Psoas muscle (tissue), 8 donors: ENCODE data around the gene PEX3. TPM values are rescaled to one million over a fixed set of nuclear protein-coding genes. Genes with fewer than 3 reads are reported as not detected.

Experiments
- ATAC-seq, 4 donors: fragments of 200-7000 bp; cut with Tn5 transposase; one replicate each; pipeline ENCODE4 v1.9.1; 2020; ENCODE audit warnings: moderate library complexity in 3 of 4, mild to moderate bottlenecking in 2 of 4
- DNase-seq, 2 donors: peaks; one replicate each; pipeline ENCODE4 v3.0.0-alpha.2; 2020
- H3K27ac ChIP-seq: fragments of 200-600 bp; one replicate; pipeline ENCODE4 v1.8.0; 2022
- H3K27me3 ChIP-seq, 3 donors: fragments of 200-600 bp in 1 of 3; one replicate each; pipeline versions ENCODE4 v1.6.1 to v1.8.0; 2013 to 2022; ENCODE audit warnings: low read length in 2 of 3, mild to moderate bottlenecking in 2 of 3, moderate library complexity in 1 of 3; ENCODE audit not compliant: insufficient read depth in 3 of 3
- H3K36me3 ChIP-seq, 2 donors: fragments of 200-600 bp in 1 of 2; one replicate each; pipeline versions ENCODE4 v1.6.1 to v1.8.0; 2013 to 2022; ENCODE audit warnings: low read depth in 1 of 2, mild to moderate bottlenecking in 1 of 2, moderate library complexity in 1 of 2; ENCODE audit not compliant: insufficient read depth in 1 of 2
- H3K4me1 ChIP-seq: fragments of 200-600 bp; one replicate; pipeline ENCODE4 v1.8.0; 2022
- H3K4me3 ChIP-seq: fragments of 200-600 bp; one replicate; pipeline ENCODE4 v1.8.0; 2022; ENCODE audit warnings: mild to moderate bottlenecking
- H3K9me3 ChIP-seq: fragments of 200-600 bp; one replicate; pipeline ENCODE4 v1.8.0; 2022
- CTCF ChIP-seq: fragments of 200-600 bp; IDR thresholded peaks from one replicate; pipeline ENCODE4 v1.8.0; 2022; ENCODE audit warnings: antibody characterized with exemption
- WGBS, 3 donors: extraction: QIAGEN DNeasy Blood & Tissue Kit; methylation state at CpG; one replicate each; pipeline versions ENCODE4 v1.1.6 to v1.1.7; 2013; 5-methylcytosine and 5-hydroxymethylcytosine counted together
- intact Hi-C, 2 donors: fragments of 100-400 bp; cut with DNase I; formaldehyde crosslinking; loops; one replicate each; pipeline versions ENCODE4 v1.11.0 to v1.14.2; 2022
- polyA plus RNA-seq, 3 donors: library from polyadenylated mRNA; stranded (reverse); fragments of 200-250 nt; gene quantifications; one replicate each; pipeline ENCODE4 v1.2.3, GENCODE V29; 2013
- total RNA-seq, 4 donors: library from RNA; stranded (reverse); fragmentation: NEBNext Ultra II Directional in 2 of 4; extraction: Animal tissue kit (Norgen Biotek cat#: 25700) in 2 of 4; gene quantifications; one replicate each; pipeline versions ENCODE4 v1.2.1 to v1.2.4, GENCODE V29; 2021 to 2023
- donor health status: healthy with polysubstance abuse.
- donor health status: DM: no; HTN: no; CAD: no; lungs with moderate emphysema.
- donor health status: Bipolar disorder and iron deficiency.
- donor health status: healthy.
- donor health status: DM: yes; HTN: yes; CAD: no.
- donor health status: DM: no; HTN: no; CAD: no.
- donor health status: DM: no; HTN: no; CAD: no.
- donor health status: DM: yes; HTN: yes; CAD: no.

The PEX3 gene
- total and polyA plus RNA-seq, 7 donors: 7.1 to 17.9 (median 13.0) TPM

GRCh38 chr6:143482593-143482992, 32.0 kb downstream of the PEX3 start:
- WGBS, 3 donors: 76 to 97% (median 97%) methylated on average over 2 of the region's 2 CpGs
- ATAC-seq (no peak), DNase-seq (no peak)
- intact Hi-C loops: no loop called here
- TF ChIP-seq CTCF: no peak
- Histone ChIP-seq H3K36me3 (peaks cover 3 to 46% of the 10 kb centered on the region in 2 donors), H3K9me3 (no peaks in the 10 kb centered on the region), H3K27ac (no peak overlapping the region), H3K27me3 (no peaks in the 10 kb centered on the region), H3K4me1 (no peaks in the 10 kb centered on the region), H3K4me3 (no peak overlapping the region)

DNA sequence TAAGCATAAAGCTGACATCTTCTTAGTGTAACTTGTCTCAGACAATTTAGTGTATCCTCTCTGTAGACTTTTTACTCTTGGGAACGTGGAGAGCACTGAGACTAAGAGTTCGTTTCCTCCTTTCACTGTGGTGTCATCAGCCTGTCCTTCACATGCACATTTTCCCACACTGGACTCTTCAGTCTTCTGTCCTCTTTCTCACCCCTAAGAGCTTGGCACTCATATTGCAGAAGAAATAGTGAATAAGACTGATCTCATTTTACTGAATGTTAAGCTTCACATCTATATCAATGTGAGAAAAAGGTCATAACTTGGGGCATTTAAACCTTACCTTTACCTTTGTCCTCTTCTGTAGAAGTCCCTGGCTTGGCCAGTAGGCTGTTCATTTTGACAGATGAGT, 35.4 kb downstream of the PEX3 start:
- H3K27ac ChIP-seq: no peak overlapping the region
- DNase-seq (no peak), ATAC-seq (no peak)
- no peaks in the 10 kb centered on the region for H3K4me1 ChIP-seq
- TF ChIP-seq CTCF: no peak
- intact Hi-C loops: no loop called here
- WGBS, 3 donors: 79 to 88% (median 85%) methylated on average over 2 of the region's 2 CpGs
- no peak overlapping the region for H3K4me3 ChIP-seq
- H3K9me3 ChIP-seq: no peaks in the 10 kb centered on the region
- no peaks in the 10 kb centered on the region for H3K27me3 ChIP-seq
- peaks cover 0 to 15% of the 10 kb centered on the region in 2 donors for H3K36me3 ChIP-seq

DNA sequence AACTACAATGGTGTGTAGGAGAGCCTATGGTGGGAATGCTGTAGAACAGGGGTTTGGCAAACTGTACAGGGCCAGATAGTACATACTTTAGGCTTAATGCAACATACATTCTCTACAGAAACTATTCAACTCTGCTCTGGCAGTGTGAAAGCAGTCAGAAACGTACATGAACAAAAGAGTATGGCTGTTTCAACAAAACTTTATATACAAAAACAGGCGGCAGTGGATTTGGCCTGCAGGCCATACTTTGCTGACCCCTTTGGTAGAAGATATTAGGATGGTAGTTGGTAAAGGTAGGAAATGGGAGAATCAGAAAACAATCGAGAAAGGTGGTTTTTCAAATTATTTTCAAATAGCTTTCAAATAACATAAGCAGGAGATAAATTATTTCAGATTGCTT, 36.1 kb downstream of the PEX3 start:
- no peak for DNase-seq
- TF ChIP-seq CTCF: no peak
- intact Hi-C loops: no loop called here

GRCh38 chr6:143490244-143490643, 39.6 kb downstream of the PEX3 start:
- no peak overlapping the region for H3K4me3 ChIP-seq
- intact Hi-C loops: no loop called here
- no peaks in the 10 kb centered on the region for H3K9me3 ChIP-seq
- no peak overlapping the region for H3K27ac ChIP-seq
- no peaks in the 10 kb centered on the region for H3K4me1 ChIP-seq
- WGBS, 3 donors: 96 to 99% (median 97%) methylated on average over 1 of the region's 1 CpG
- no peak for TF ChIP-seq CTCF
- no peak for DNase-seq
- ATAC-seq: no peak
- H3K27me3 ChIP-seq: no peaks in the 10 kb centered on the region
- peaks cover 4 to 26% of the 10 kb centered on the region in 2 donors for H3K36me3 ChIP-seq

More for the DNA sequence above, 36.1 kb downstream of the PEX3 start:
- Histone ChIP-seq H3K27me3 (no peaks in the 10 kb centered on the region), H3K4me3 (no peak overlapping the region), H3K27ac (no peak overlapping the region), H3K36me3 (peaks cover 0 to 15% of the 10 kb centered on the region in 2 donors), H3K9me3 (no peaks in the 10 kb centered on the region), H3K4me1 (no peaks in the 10 kb centered on the region)
- 91 to 93% (median 92%) methylated on average over 3 of the region's 3 CpGs for WGBS, 3 donors
- no peak for ATAC-seq

DNA sequence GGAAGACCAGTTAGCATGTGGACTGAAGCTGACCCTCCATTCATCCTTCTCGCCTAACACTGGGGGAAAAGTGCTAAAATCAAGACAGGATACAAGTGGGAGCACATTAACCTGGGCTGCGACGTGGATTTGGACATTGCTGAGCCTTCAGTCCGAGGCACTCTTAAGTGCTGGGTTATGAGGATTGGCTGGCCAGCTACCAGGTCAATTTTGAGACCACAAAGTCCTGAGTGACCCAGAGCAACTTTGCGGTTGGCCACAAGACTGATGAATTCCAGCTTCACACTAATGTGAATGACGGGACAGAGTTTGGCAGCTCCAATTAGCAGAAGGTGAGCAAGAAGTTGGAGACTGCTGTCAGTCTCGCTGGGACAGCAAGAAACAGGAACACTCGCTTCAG, 40.2 kb downstream of the PEX3 start:
- Histone ChIP-seq H3K27ac (no peak overlapping the region), H3K4me1 (no peaks in the 10 kb centered on the region), H3K27me3 (no peaks in the 10 kb centered on the region), H3K36me3 (peaks cover 4 to 26% of the 10 kb centered on the region in 2 donors), H3K4me3 (no peak overlapping the region), H3K9me3 (no peaks in the 10 kb centered on the region)
- intact Hi-C loops: no loop called here
- 85 to 92% (median 92%) methylated on average over 8 of the region's 8 CpGs for WGBS, 3 donors
- DNase-seq: no peak
- TF ChIP-seq CTCF: no peak
- ATAC-seq: no peak
